Brain pericyte (primary cell): Measurements from ENCODE around the gene GRK5.

Experiments used
- DNase-seq: peaks from one replicate; pipeline ENCODE4 v3.0.0-alpha.2; 2012; ENCODE audit warnings: low read depth, low spot score

GRK5 gene

DNA sequence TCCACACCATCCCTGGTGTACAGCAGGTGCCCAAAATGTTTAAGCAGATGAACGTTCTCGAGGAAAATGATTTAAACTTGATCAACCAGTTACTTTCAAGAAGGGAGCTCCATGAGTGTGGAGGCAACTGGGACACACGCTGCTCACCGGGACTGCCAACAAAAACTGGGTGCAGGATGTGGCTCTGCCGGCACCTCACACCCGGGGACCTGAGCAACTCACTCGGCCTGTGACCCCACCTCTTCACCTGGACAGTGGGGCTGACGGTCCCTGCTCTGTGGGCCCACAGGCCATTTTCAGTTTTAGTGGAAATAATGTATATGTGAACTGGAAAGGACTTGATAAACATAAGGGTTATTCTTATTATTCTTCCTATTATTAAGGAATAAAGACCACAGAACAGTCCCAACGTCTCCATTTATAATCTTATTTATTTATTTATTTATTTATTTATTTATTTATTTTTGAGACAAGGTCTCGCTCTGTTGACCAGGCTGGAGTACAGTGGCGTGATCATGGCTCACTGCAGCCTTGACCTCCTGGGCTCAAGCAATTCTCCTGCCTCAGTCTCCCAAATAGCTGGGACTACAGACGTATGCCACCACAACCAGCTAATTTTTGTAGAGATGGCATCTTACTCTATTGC, 274.5 kb downstream of the GRK5 start:
- DNase-seq = no peak

DNA sequence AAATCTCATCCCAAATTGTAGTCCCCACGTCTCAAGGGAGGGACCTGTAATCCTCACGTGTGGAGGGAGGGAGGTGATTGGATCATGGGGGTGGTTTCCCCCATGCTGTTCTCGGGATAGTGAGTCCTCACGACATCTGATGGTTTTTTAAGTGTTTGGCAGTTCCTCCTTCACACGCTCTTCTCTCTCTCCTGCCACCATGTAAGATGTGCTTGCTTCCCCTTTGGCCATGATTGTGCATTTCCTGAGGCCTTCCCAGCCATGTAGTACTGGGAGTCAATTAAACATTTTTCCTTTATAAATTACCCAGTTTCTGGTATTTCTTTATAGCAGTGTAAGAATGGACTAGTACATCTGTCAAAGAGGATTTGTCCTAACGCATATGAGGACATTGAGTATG, 275.6 kb downstream of the GRK5 start:
- DNase-seq = no peak

DNA sequence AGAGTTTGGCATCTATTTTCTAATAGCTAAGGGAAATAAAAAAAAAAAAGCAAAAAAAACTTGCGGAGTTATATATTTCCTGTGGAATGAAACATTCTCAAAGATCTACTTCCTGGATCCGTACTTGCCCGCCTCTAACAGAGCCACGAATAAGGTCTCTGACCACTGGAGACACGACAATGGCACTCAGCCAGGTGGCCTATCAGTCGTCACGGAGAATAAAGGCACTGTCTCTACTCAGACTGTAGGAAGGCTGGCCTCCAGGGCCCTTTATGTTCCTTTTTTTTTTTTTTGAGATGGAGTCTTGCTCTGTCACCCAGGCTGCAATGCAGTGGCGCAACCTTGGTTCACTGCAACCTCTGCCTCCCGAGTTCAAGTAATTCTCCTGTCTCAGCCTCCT, 276.5 kb downstream of the GRK5 start:
- no peak for DNase-seq

DNA sequence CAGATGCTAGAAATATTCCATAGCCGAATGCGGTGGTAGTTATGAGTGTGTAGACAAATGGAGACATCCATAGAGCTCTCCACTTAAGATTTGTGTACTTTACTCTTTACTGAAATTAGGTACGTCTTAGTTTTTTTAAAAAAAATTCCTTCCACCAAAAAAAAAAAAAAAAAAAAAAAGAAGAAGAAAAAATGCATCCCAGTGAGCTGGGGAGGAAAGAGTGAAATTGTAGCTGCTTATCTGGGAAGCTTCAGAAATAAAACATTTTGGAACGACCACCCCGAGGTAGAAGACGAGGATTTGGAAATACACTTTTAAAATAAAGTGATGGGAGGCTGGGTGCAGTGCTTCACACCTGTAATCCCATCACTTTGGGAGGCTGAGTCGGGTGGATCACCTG, 281.3 kb downstream of the GRK5 start:
- DNase-seq = no peak

DNA sequence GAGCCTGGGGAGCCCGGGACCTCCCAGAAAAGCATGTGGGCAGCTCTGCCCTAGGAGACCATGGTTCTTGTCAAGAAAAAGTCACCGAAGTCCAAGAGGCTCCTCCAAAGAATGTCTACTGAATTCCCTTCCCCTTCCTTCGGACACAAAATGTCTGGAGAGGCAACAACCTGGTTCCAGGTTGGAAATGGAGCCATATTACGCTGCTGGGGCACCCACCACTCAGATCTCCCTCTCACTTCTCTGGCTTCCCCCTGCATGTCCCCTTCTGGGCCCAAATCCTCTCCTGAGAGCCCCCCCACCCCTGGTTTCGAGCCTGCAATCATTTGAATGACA, 282.6 kb downstream of the GRK5 start:
- DNase-seq = no peak

DNA sequence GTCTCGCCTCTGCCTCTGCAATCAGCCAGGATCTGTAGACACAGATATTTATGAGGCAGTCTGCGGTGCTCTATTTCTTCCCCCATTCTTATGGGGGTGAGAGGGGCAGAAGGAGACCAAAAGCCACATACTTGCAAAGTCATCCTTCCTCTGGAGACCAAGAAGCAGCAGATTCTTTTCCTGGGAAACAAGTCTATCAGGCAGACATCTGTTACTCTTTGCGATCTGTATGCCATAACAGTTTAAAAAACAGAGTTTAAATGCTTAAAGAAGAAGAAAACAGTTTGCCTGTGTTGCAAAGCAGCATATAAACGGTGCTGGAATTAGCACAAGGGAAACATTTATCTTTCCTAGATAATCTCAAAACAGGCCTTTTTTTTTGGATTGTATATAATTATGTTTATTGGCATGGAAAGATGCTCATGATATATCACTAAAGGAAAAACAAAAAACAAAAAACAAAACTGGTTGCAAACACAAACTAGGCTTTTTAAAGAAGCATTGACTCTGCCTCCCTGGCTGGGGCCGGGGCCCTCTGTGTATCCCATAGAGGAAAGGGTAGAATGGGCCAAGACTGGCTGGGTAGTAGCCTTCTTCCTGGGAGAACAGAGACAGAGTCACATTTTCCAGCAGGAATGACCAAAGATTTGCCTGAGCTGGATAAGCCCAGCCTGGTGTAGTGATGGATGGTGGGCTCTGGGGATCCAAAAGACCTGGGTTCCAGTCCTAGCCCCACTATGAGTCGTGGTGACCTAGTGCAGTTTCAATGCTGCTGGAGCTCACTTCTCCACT, 284.8 kb downstream of the GRK5 start:
- no peak for DNase-seq

DNA sequence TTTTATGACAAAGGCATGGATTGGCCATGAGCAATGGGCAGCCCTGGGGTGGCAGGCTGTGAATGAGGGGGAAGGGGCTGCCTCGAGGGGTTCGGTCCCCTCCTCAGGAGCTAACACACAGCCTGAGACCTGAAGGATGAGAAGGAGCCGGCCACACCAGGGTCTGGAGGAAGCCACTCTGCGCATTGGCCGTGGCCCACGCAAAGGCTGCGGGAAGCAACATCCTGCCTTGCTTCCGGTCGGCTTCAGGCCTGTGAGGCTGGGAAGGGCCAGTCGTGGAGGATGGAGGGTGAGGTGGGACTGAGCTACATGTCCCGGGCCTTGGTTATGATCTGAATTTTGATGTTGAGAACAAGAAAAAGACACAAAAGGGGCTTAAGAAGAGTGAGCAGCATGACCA, 285.8 kb downstream of the GRK5 start:
- DNase-seq = no peak

DNA sequence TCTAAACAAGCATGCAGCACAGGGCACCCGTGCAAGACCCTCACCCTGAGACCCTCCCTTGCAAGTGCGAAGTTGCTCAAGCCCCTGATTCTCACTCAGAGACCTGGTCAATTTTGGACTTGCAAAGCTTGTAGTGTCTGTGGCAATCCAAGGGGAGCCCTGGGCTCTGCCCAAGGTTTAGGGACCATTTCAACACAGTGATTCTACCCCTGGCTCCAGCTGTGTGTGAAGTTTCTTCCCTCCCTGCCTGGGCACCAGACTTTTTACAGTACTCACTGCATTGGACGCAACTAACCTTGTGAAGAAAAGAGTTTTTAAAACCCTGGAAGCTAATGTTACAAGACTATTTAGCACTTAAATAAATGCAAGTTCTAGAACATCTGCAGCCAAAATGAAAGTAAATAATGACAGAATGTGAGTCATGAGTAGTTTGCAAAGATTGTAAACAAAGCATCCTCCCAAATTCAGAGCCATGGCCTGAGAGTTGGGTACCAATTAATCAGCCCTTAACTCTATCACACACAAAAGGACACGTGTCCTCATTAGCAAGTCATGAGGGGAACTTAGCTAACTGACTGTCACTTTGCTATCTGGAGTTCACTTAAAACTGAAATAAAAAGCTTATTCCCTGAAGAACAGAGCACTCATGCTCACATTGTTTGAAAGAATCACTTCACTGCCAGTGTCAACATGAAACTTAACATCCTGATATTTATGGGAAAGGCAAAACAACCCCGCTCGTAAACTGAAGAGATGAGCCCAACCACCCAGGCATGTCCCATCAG, 287.1 kb downstream of the GRK5 start:
- no peak for DNase-seq

DNA sequence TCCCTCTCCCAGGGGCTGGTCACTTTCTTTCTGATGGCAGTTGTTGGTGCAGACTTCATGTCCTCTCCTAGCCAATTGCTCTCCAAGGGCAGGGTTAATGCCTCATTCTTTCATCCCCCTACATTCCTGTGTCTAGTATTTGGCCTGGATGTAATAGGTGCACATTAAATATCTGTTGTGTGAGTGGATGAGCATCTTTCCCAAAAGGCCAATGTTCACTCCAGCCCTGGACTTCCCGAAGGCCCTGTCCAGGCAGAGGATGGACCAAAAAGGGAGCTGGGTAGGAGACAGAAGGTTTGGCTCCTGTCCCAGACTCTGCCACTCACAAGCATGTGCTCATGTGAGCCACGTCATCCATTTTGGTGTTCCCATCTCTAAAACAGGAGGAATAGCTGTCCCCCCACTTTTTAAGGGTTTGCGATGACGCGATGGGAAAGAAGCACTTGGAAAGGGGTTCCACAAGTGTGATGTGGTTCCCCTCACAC, 287.7 kb downstream of the GRK5 start:
- no peak for DNase-seq

DNA sequence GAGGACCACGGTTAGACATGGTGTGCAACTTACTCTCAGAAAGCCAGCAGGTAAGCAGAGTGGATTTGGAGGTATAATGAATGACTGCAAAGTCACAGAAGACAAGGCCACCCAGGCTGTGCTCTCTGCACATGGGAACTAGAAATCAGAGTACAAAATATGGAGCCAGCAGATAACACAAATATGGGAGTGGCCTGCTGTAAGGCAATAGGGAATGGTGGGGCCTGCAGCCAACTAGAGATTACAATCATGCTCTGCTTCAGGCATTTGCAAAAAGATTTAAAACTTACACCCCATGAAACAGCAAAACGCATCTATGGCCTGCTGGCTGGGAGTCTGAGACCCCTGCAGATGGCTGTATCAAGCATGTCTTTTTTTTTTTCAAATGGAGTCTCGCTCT, 288.2 kb downstream of the GRK5 start:
- DNase-seq = no peak

DNA sequence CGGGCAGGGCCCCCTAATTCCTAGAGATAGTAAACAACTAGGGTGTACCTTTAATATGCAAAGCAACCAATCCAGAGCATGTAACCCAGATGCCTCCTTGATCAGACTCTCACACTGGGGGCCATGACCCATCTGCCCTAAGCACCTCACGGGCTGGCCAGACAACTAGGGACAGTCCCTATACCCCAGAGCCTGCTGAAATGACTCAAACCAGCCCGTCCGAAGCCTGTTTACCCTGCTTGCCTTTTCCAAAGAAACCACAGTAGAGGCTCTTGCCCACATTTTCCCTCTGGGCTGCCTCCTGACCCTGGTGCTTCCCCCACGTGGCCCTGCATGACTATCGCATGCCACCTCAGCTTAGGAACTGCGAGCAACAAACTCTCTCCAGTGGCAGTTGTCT, 288.9 kb downstream of the GRK5 start:
- DNase-seq = no peak

DNA sequence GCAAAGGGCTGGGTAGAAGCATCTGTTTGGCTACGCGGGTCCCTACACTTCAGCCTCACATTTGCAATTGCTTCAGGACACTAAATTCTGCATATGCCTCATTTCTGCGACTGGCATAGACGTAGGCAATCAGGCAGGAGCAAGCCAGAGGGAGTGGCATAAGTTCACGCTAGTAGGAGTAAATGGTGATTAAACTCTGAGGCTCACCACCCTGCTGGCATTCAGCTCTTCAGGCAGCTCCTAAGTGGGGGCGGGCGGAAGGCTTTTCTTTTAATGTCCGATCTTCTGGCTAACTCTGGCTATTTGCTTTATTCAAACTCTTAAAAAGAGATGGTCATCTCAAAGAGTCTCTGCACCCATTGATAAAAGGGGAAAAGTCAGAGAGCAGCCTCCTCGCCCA, 289.9 kb downstream of the GRK5 start:
- DNase-seq = no peak

DNA sequence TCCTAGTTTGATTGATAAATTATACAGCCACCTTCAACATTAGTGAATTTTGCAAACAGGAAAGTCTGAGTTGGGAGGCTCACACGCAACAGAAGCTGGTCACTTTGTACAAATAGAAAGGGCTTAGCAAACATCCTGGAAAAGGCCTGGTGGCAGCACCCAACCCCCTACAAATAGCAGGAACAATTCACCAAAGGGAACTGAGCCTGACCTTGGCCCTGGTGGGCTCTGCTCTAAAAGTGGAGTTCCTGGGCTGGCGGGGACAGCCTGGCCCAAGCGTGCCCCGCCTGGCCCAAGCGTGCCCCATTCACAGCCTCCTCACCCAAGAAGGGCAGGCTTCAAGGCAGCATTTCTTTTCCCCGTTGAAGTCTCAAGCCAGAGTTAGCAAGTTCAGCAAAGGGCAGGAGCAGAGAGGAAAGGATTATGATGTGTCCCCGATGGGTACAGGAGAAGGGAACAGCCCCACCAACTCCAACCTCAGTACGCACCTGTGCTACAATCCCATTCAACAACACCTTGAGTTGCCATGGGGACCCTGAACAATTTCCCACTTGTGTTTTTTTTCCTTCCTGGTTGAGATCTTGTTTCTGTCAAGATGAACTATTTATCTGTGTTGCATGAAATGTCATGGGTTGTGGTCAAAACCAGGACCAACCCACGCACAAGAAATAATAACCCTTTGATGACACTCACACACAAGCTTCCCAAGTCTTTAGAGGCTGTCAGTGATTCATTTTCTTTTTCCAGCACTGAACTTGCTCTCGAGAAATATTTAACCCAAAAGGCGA, 291.7 kb downstream of the GRK5 start:
- DNase-seq = no peak

DNA sequence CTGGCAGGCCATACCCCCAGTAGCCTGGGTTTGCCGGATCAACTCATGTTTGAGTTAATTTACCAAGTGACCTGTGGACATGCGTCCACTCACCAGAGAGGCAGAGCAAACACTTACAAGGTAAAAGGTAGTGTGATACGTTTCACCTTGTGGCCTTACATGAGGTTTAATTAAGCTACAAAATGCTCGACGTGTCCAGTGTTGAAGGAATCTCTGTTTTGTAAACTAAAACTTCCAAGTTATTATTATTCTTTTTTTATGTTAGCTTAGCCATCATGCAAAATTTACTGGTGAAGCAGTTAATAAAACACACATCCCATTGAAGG, 292.3 kb downstream of the GRK5 start:
- DNase-seq = no peak

DNA sequence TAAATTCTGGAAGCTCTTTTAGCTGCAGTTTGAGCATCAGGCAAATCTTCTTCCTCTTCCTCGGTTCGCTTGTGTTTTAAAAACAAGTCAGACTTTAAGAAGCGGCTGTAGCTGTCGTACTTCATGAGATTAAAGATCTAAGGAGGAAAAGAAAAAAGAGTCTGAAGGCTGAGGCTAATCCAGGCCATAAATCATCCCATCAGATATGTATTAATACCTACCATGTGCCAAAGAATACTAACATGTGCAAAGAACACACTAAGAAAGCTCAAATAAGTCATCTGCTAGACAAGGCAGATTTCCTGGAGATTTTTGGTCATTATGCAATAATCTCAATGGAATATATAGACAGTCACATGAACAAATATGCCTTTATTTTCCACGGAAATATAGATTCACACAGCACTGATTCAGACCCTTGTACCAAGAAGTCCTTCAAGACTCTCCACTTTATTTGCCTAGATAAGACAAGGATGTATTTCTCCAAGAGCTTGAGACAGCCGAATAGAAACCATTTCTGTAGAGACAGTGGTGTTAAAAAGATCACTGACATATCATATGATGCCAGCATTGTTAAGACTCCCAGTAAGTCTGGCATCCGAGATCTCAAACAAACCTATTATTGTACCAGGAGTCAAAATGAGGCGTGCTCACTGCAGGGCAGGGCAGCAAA, 292.9 kb downstream of the GRK5 start:
- no peak for DNase-seq

DNA sequence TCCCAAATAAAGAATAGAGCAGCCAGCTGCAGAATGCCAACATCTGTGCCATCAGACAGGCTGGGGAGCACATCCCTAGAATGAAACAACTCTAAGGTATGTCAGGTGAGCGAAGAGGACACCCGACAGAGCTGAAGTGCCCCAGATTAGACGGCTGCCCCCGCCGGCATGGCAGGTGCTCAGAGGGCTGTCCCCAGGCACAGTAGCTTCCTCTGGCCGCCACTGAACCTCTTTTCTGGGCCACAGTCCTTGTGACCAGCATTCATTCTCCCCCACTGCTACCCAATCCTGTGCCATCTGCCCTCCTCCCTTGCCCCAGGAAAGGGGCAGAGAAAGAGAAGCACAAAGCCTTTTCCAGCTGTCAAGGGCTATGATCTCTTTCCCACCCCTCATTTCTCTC, 293.4 kb downstream of the GRK5 start:
- DNase-seq = no peak

DNA sequence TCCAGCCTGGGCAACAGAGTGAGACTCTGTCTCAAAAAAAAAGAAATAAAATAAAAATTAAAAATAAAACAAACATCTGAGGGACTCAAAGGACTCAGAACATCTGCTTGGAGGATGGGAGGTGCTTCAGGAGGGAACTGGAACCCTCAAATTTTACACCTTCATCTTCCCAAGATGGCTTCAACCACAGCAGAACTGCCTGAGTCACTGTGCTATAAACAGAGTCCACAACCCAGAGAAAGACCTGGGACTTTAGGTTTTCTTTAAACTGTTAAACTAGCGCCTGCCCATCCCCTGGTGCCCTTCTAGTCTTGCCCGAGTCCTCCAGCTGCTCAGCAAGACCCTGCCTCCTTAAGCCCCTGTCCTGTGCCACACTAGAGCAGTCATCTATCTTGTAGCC, 294.3 kb downstream of the GRK5 start:
- no peak for DNase-seq

DNA sequence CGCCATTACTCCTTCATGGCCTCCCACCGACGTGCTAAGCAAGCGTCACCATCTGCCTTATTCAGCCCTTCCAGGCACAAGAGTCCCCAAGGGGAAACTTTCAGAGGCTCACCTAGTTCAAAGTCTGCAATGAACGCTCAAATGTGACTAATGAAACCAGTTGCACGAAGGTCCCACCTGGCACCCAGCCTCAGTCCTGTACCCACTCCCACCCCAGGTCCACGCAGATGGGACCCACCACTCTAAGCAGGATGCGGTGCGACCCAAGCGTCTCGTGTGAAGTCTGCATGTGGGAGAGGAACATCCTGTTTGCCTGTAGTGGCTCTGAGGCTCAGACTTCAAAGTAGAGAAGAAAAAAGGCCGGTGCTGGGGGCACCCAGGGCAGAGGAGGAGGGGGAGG, 294.8 kb downstream of the GRK5 start:
- DNase-seq = no peak

DNA sequence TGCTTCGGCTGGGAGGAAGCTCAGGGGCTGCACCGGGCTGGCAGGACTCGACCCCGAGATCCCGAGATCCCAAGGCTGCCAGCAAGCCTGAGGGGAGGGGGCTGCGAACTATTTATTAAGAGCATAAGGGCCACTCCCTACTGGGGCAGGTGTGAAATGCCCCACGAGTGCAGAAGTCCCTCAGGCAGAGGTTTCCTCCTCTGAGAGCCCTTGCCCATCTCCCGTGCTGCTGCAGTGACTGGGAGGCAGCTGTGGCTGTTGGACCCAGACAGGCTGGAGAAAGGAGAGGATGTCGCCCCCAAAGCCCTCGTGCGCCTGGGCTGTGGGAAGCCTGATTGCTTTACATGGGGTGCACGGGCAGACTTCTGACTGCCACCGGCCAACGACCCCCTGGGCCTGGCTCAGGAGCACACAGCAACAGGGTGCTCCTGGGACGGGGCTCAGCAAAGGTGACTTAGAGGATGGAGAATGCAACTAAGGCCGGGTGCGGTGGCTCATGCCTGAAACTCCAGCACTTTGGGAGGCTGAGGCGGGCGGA, 295.3 kb downstream of the GRK5 start:
- DNase-seq = no peak

DNA sequence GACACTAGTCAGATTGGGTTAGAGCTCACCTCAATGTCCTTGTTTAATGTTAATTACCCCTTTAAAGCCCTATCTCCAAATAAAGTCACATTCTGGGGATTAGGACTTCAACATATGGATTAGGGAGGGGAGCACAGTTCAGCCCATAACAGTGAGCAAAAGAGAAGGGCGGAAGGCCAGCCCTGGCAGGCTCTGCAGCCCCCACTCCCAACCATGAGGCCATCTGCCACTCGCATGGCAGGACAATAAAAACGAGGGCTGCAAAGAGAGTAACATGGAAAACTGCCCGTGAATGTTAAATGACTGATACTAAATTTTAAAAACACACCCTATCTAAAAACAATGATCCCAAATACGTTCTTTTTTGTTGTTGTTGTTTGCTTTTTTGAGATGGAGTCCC, 296.4 kb downstream of the GRK5 start:
- DNase-seq = no peak

DNA sequence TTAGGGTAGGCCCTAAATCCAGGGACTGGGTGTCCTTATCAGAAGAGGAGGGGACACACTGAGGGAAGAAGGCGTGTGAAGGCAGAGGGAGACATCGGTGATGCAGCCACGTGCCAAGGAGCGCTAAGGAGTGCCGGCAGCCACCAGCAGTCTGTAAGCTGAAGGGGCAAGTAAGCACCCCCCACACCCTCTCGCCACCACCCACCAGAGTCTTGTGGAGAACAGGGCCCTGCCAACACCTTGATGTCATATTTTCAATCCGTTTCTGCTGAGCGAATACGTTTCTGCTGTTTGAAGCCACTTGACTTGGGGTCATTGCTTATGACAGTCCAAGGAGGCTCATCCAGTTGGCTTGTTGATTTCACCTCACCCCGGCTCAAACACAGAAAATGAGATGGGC, 297.3 kb downstream of the GRK5 start:
- no peak for DNase-seq
